GM12864 (cell line): ENCODE measurements around the gene PTPDC1.

ENCODE experiments used
- DNase-seq: peaks from one replicate; pipeline ENCODE4 v3.0.0-alpha.2; 2011; ENCODE audit warnings: low read depth
- H3K4me3 ChIP-seq: 2 replicates; pipeline ENCODE4 v1.5.1; 2011; ENCODE audit warnings: mild to moderate bottlenecking, low read depth, low read length, control low read depth
- TF ChIP-seq, protein P1 (sequence below): IDR thresholded peaks from 2 replicates; pipeline ENCODE4 v1.5.1; 2011; ENCODE audit warnings: low read depth, mild to moderate bottlenecking, moderate library complexity, low read length, control low read depth, inconsistent platforms; ENCODE audit errors: missing control alignments

The PTPDC1 gene

DNA sequence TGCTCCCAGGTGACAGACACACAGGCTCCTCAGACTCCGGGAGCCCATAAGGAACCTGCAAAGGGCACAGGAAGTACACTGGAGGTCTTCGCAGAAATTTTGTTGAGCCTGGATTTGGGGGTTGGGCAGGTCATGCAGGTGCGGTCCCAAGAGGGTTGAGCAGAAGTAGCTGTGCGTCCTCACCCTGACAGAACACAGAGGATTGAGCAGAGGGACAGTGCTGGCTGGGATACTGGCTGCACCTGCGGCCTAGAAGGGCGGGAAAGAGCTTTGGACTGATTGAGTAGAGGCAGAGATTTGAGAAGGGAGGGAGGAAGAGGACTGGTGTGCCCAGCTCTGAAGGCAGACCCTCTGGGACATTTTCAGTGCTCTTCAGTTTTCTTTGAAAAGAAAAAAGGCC, 65.4 kb downstream of the PTPDC1 start:
- no peak for DNase-seq
- TF ChIP-seq, protein P1, sequence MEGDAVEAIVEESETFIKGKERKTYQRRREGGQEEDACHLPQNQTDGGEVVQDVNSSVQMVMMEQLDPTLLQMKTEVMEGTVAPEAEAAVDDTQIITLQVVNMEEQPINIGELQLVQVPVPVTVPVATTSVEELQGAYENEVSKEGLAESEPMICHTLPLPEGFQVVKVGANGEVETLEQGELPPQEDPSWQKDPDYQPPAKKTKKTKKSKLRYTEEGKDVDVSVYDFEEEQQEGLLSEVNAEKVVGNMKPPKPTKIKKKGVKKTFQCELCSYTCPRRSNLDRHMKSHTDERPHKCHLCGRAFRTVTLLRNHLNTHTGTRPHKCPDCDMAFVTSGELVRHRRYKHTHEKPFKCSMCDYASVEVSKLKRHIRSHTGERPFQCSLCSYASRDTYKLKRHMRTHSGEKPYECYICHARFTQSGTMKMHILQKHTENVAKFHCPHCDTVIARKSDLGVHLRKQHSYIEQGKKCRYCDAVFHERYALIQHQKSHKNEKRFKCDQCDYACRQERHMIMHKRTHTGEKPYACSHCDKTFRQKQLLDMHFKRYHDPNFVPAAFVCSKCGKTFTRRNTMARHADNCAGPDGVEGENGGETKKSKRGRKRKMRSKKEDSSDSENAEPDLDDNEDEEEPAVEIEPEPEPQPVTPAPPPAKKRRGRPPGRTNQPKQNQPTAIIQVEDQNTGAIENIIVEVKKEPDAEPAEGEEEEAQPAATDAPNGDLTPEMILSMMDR = no peak
- H3K4me3 ChIP-seq = no peak overlapping the region

DNA sequence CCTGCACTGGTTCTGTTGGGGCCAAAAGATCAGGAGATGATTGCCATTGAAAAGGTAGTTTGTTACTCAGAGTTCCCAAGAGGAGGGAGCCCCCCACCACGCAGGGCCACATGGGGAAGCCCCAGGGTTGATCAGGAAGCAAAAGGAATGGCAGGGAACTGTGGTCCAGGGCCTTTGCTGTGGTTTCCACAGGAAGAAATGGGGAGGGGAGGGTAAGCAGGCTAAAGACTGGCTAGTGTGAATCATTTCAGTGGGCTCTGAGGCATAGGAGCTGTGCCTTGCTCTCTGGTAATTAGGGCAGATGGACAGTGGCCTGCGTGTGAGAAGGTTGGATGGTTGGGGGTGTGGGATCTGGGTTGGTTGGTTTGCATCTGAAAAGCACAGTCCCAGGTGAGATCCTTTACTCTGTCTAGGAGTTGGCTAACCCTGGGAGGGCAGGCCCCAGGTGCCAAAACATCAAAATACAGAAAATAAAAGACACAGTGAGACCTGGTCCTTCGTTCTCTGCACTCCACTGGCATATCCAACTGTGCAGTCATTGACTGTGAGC, 66.1 kb downstream of the PTPDC1 start:
- H3K4me3 ChIP-seq = no peak overlapping the region
- TF ChIP-seq, protein P1 = no peak
- DNase-seq = no peak

DNA sequence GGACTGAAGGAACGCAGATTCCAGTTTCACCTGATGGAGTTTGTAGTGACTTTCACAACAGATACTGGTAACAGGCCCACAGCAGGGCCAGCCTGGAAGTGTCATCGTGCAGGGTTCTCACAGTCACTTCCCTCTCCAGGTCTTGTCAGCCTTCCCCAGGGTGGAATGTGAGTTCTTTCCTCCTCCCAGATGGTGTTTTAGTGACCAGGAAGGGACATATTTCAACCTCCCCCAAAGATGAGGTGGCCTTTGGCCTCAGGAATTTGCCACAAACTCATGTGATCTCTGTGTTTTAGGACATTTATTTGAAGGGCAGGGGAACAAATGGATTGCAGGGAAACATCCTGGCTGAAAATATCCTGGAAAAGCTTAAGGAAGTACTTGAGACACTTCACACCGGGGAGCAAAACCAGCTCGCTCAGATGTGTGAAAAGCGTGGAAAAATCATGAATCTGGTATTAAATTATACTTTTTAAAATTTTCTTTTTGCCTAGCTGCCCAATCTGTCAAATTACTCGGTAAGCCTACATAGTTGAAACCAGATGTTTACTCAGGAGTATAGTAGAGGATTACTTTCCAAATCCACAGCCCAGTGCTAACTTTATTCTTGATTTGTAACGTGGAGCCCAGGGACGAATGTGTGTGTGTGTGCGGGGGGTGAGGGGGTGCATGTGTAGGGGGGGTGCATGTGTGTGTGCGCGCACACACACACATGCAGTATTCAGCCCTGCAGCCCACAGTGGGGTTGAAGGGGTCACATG, 66.8 kb downstream of the PTPDC1 start:
- DNase-seq = no peak
- TF ChIP-seq, protein P1 = no peak
- no peak overlapping the region for H3K4me3 ChIP-seq

DNA sequence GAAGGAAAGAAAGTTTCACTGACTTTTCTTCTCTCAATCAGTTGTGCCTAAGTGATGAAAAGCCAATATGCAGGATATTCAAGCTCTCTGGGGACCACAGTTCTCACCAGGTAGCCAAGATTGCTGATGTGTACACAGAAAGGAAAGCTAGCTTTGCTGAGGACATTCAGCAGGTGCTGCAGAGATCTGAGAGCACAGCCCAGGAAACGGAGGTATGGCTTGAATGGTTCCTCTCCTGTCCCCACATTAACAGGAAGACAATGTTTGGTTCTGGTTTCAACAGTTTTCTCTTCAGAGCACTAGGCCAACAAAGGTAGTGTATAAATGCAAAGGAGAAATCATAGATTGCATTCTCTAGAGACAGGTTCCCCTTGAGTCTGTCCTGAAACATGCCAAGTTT, 69.6 kb downstream of the PTPDC1 start:
- H3K4me3 ChIP-seq = no peak overlapping the region
- TF ChIP-seq, protein P1 = no peak
- DNase-seq = no peak

DNA sequence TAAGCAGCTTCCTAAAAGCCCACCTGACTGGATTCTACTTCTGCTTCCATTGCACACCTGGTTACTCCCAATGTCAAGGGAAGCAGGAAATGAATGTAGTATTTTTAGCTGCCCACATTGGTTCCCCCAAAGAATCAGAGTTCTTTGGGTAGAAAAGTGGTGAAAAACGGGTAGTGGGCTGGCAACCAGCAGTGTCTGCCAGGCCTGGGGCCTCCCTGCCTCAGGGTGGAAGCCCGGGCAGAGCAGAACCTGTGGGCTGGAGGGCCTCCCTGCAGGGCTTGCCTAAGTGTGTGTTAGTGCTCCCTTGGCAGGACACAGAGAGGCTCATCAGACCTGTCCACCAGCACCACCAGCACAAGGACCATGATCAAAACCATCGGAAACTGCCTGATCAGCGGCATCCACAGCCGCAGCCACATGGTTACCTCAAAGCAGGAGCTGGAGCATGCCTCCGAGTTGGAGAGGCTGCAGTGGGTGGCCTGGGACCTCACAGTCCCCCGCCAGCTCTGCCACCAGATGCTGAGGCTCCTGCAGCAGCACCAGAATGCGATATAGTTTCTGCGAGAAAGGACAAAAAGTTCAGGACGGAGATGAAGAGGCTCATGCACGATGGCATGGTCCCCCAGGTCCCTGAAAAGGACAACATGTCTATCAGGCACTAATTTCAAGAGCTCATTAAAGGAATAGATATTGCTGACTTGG, 72.2 kb downstream of the PTPDC1 start:
- H3K4me3 ChIP-seq = no peak overlapping the region
- TF ChIP-seq, protein P1 = no peak
- DNase-seq = no peak

DNA sequence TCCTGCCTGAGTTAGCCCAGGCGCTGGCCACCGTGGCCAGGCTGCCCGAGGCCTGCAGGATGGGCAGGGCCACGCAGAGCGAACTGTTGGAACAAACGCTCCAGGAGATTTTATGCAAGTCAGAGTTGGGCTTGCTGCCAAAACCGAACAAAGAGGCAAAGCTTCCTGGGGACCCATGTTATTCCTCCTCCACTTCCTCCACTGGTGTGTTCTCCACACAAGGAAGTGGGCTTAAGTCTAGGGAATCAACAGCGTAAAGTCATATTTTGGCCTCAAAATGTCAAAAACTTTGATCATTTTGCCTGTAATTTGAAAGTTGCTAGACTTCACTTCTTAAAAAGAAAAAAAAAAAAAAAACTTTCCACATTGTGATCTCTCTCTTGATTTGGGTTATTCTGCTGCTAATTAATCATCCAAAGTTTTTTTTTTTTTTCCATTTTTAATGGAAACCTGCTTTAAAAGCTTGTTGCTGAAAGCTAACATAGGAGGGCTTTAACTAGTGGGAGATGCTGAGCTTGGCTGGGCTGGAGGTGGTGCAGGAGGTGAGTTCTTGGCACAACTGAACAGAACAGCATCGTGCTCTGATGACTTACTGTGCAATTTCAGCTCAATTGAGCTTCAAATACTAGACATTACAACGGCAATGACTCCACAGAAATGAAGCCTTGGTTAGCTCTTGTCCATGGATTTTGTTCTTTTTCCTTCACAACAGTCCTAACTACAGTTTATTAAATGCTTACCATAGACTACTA, 73.0 kb downstream of the PTPDC1 start:
- DNase-seq = no peak
- TF ChIP-seq, protein P1 = no peak

More for the DNA sequence above, 73.0 kb downstream of the PTPDC1 start:
- no peak overlapping the region for H3K4me3 ChIP-seq
